ENCODE measurements around the gene BFSP2. TPM values are rescaled to one million over a fixed set of nuclear protein-coding genes. Genes with fewer than 3 reads are reported as not detected.

BFSP2 gene
- total and polyA plus RNA-seq, 8 donors, result 0.68 to 2.7 (median 1.4) TPM; not detected in 5

DNA sequence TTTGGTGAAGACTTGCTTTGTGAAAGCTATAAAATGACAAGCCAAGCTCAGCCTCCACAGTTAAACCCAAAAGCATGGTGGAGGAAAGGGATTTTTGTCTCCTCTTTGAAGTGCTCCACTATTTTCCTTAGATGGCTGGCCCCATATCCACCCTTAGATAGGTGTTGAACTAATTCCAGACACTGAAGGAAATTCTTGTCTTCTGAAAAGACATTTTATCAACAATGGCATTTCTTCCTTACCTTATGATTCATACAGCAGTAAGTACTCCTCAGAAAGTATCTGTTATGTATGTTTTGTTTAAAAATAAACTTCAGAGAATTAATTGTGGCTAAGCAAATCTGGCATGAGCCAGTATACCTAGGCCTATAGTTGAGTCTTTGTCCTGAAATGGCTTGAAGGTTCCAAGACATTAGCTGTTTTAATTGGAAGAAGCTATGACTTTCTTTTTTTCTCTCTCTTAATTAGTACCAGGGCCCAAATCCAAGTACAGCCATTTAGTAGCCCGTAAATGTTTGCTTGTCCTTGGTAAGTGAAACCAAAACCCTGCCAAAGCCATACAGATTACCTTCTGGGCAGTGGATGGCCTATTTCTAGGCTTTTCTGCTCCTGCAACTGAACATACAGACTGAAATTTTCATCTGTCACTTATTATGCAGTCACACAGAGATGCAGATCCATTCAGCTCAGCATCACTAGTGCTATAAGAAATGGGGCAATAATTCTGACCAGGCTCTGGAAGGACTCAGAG, 5.1 kb upstream of the BFSP2 start:
- H3K9me3 ChIP-seq, result peaks cover 0 to 11% (median 0%) of the 10 kb centered on the region in 4 donors
- intact Hi-C loops (cut with DNase I; ENCODE audit: low total_unique reads), result no loop called here
- TF ChIP-seq POLR2A (IDR thresholded peaks at IDR 0.05) (no peak), EP300 (IDR thresholded peaks at IDR 0.05) (no peak), POLR2AphosphoS5 (IDR thresholded peaks at IDR 0.05) (no peak)
- TF ChIP-seq, protein P1, sequence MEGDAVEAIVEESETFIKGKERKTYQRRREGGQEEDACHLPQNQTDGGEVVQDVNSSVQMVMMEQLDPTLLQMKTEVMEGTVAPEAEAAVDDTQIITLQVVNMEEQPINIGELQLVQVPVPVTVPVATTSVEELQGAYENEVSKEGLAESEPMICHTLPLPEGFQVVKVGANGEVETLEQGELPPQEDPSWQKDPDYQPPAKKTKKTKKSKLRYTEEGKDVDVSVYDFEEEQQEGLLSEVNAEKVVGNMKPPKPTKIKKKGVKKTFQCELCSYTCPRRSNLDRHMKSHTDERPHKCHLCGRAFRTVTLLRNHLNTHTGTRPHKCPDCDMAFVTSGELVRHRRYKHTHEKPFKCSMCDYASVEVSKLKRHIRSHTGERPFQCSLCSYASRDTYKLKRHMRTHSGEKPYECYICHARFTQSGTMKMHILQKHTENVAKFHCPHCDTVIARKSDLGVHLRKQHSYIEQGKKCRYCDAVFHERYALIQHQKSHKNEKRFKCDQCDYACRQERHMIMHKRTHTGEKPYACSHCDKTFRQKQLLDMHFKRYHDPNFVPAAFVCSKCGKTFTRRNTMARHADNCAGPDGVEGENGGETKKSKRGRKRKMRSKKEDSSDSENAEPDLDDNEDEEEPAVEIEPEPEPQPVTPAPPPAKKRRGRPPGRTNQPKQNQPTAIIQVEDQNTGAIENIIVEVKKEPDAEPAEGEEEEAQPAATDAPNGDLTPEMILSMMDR (IDR thresholded peaks at IDR 0.05), result no peak
- no peak overlapping the region for H3K27ac ChIP-seq
- H3K4me3 ChIP-seq, result no peak overlapping the region
- no peaks in the 10 kb centered on the region for H3K36me3 ChIP-seq
- H3K4me1 ChIP-seq, result no peaks in the 10 kb centered on the region
- DNase-seq, result no peak
- H3K27me3 ChIP-seq, result no peaks in the 10 kb centered on the region
- WGBS, 5 donors, result 31 to 59% (median 43%) methylated on average over 1 of the region's 1 CpG

DNA sequence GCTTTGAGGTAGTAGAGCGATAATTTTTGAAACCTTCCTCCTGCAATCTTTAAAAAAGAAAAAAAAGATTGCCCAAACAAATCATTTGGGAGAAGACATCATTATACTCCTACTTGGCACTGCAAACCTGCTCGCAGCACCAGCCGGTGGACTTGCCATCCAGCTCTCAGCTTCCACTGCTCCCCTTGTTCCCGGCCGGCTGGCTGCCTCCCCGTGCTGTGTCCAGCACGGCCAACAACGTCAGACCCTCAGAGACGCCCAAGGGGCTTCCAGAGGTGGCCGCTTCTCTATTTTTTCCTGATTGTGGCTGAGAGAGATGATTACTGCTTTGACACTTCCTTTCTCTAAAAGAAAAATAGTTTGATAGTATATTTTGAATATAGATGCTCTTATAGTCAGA, 3.0 kb upstream of the BFSP2 start:
- Histone ChIP-seq H3K4me3 (no peak overlapping the region), H3K36me3 (no peaks in the 10 kb centered on the region), H3K4me1 (no peaks in the 10 kb centered on the region), H3K27ac (no peak overlapping the region), H3K9me3 (peaks cover 0 to 11% (median 0%) of the 10 kb centered on the region in 4 donors), H3K27me3 (no peaks in the 10 kb centered on the region)
- 79 to 92% (median 82%) methylated on average over 10 of the region's 10 CpGs for WGBS, 5 donors
- TF ChIP-seq POLR2A (IDR thresholded peaks at IDR 0.05), result no peak
- TF ChIP-seq EP300 (IDR thresholded peaks at IDR 0.05), result no peak
- TF ChIP-seq, protein P1 (IDR thresholded peaks at IDR 0.05), result no peak
- TF ChIP-seq POLR2AphosphoS5 (IDR thresholded peaks at IDR 0.05), result no peak
- DNase-seq, result no peak
- intact Hi-C loops (cut with DNase I; ENCODE audit: low total_unique reads), result no loop called here

DNA sequence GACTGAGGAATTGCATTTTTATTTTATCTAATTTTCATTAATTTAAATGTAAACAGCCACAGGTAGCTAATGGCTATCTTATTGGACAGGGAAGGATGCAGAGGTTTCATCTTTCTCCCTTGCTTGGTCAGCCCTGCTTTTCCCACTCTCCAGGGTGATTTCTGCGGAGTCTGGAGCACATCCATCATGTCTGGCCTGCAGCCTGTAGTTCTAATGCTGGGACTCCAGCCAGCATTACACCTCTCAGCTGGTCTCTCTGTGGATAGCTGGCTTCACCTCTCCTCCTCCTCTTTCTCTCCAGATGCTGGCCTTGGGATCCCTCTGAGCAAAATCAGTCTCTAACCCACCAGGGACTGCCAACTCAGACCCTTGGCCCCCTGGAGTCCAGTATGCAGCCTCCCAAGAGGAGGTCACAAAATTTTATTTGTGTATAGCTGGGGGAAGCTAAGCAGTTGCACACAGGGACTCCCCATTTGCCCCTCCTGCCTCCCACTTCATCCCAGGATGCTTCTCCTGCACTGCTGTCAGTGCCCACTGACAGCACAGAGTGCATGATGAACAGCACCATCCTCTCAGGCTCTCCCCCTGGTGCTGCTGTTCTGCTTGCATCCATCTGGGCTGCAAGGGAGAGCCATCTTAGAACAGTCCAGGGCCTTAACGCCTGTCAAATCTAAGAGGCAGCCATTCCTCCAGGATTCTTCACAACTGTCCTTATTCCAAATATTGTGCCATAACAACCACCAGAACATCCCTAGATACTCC, 1.7 kb downstream of the BFSP2 start:
- no peak overlapping the region for H3K4me3 ChIP-seq
- TF ChIP-seq, protein P1 (IDR thresholded peaks at IDR 0.05), result no peak
- no peak for TF ChIP-seq POLR2A (IDR thresholded peaks at IDR 0.05)
- no peak for TF ChIP-seq EP300 (IDR thresholded peaks at IDR 0.05)
- no peak for TF ChIP-seq POLR2AphosphoS5 (IDR thresholded peaks at IDR 0.05)
- no peaks in the 10 kb centered on the region for H3K27me3 ChIP-seq
- no peaks in the 10 kb centered on the region for H3K4me1 ChIP-seq
- intact Hi-C loops (cut with DNase I; ENCODE audit: low total_unique reads), result no loop called here
- H3K9me3 ChIP-seq, result no peaks in the 10 kb centered on the region
- DNase-seq, result peak in 1 of 2 donors; percentile 73
- H3K36me3 ChIP-seq, result no peaks in the 10 kb centered on the region
- 50 to 66% (median 51%) methylated on average over 2 of the region's 2 CpGs for WGBS, 5 donors
- H3K27ac ChIP-seq, result no peak overlapping the region

DNA sequence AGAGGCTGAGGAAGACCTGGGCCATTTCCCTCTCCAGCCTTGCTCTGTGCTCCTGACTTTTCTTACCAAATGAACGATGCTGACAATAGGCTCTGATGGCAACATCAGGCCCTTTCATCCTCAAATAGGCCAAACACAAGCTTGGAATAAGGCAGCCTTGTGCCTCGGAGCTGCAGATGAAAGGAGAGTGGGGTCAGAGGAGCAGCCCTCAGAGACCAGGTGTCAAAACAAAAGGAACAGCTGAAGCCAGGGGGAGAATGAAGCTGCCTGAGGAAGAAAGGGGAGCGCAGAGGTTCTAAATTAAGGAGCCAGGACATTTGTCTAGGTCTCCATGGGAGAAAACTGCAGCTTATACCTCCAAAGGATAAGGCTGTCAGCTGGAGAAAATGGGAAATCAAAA, 5.1 kb downstream of the BFSP2 start:
- no peaks in the 10 kb centered on the region for H3K4me1 ChIP-seq
- intact Hi-C loops (cut with DNase I; ENCODE audit: low total_unique reads), result no loop called here
- H3K27me3 ChIP-seq, result peaks cover 0 to 3% (median 0%) of the 10 kb centered on the region in 3 donors
- 64 to 85% (median 74%) methylated on average over 3 of the region's 3 CpGs for WGBS, 5 donors
- no peak for TF ChIP-seq POLR2AphosphoS5 (IDR thresholded peaks at IDR 0.05)
- TF ChIP-seq, protein P1 (IDR thresholded peaks at IDR 0.05), result no peak
- TF ChIP-seq EP300 (IDR thresholded peaks at IDR 0.05), result no peak
- TF ChIP-seq POLR2A (IDR thresholded peaks at IDR 0.05), result no peak
- H3K9me3 ChIP-seq, result no peaks in the 10 kb centered on the region
- H3K4me3 ChIP-seq, result no peak overlapping the region
- DNase-seq, result no peak
- H3K27ac ChIP-seq, result no peak overlapping the region
- no peaks in the 10 kb centered on the region for H3K36me3 ChIP-seq
